ENCODE measurements around the gene SKP1. TPM values are rescaled to one million over a fixed set of nuclear protein-coding genes. Genes with fewer than 3 reads are reported as not detected.

Gene SKP1
- total RNA-seq, 1 experiment from 2014 or later = 939 TPM

DNA sequence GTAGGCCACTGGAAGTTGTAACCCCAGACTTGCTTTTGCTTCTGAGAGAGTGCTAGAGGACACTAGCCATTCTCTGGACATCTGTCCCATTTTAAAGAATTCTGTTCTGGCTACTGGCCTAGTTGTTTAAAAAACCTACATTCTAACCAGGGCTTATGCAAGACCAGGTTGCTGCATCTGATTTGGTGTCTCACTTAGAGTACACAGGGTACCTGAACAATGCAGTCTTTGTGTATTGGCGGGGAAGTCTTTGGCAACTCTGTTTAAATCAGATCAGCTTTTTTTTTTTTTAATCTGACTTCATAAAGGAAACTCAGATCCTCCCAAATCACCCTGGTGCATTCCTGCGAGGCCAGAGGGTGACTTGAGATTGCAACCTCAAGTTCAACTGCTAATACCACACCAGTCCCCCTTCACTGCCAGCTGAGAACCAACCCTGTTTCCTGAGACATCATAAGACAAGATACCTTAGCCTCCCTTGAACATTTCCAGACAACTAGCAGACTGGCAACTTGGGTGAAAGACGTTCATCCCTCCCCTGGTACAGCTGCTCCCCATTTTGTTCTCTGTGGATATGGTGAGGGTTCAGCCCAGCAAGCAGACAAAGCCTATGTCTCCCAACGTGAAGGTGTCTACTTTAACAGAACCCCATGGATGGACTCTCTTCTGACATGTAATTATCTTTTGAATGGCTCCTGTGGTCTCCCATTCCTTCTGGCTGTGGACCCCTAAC, 27.0 kb downstream of the SKP1 start:
- no peak overlapping the region for H3K4me3 ChIP-seq
- no peaks in the 10 kb centered on the region for H3K9me3 ChIP-seq
- no peak for DNase-seq
- no peaks in the 10 kb centered on the region for H3K27me3 ChIP-seq
- peaks cover 92% of the 10 kb centered on the region for H3K36me3 ChIP-seq

DNA sequence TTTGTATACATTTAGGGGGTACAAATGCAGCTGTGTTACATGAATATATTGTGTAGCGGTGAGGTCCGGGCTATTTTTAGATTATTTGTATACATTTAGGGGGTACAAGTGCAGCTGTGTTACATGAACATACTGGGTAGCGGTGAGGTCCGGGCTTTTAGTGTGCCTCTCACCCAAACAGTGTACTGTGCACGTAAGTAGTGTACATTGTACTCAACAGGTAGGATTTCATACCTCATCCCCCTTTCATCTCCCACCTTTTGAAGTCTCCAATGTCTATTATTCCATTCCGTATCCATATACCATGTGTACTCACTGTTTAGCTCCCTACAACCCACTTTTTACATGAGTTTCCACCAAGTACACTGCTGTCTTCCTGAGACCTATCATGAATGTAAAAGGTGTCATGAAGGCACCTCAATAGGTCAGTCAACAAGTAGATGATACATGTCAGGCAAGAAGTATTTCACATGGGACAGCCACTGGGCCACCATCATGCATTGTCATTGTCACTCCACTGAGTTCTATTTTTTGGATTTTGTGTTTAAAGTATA, 27.7 kb downstream of the SKP1 start:
- Histone ChIP-seq H3K9me3 (no peaks in the 10 kb centered on the region), H3K36me3 (peaks cover 94% of the 10 kb centered on the region), H3K4me3 (no peak overlapping the region), H3K27me3 (no peaks in the 10 kb centered on the region)
- DNase-seq = no peak

DNA sequence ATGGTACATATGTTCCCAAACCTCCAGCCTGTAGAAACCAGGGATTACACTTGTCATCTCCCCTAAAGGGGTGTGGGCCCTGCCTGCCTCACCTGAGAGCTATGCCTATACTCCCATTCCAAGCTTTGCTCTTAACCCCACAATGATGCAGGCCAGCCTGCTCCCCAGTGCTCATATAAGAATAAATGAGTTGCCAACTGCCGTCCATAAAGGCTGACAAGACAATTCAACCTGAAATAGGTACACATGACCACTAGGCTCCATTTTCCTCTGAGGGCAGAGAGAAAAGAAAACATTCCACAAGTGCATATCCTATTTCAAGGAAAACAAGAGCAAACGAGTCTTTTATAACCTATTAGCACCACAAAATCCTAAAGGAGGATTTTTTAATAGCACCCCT, 28.4 kb downstream of the SKP1 start:
- Histone ChIP-seq H3K36me3 (peaks cover 94% of the 10 kb centered on the region), H3K27me3 (no peaks in the 10 kb centered on the region), H3K4me3 (no peak overlapping the region), H3K9me3 (no peaks in the 10 kb centered on the region)
- no peak for DNase-seq

DNA sequence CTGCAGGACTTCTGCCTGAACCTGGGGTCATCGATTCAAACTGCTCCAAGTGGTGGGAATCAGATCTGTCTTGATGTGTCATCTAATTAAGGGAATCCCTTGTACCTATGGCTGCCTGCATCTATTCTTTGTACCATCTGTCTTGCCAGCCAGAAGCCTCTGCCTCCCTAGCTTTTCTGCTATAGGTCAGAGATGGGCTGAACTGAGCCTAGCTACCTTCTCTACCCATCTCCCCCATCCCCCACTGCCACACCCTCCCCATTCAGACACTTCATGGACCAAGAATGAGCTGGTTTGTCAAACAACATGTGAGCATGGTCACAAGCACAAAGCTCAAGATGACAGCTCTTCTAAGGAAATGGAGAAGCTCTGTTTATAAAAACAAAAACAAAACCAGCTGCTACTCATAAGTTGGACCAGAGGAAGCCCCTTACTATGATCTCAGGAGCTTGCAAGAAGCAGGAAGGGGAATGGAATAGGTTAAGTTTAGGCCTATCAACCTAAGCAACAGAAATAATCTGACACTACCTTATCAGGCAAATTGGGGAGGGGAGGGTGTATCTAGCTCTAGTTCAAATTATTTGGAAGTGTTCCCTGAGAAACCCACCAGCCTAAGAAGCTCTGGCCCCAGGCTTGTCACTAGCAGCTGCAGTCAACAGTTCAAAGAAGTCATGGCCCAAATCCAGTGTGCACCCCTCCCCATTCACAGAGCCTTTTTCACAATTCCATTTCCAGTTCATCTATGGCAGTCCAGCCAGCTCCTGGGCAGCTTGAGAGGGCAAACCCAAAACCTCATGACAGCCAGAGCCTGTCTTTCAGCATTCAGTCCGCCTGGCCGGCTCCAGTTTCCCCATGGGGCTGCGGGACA, 29.9 kb downstream of the SKP1 start:
- no peak for DNase-seq
- Histone ChIP-seq H3K36me3 (peaks cover 88% of the 10 kb centered on the region), H3K4me3 (no peak overlapping the region)

DNA sequence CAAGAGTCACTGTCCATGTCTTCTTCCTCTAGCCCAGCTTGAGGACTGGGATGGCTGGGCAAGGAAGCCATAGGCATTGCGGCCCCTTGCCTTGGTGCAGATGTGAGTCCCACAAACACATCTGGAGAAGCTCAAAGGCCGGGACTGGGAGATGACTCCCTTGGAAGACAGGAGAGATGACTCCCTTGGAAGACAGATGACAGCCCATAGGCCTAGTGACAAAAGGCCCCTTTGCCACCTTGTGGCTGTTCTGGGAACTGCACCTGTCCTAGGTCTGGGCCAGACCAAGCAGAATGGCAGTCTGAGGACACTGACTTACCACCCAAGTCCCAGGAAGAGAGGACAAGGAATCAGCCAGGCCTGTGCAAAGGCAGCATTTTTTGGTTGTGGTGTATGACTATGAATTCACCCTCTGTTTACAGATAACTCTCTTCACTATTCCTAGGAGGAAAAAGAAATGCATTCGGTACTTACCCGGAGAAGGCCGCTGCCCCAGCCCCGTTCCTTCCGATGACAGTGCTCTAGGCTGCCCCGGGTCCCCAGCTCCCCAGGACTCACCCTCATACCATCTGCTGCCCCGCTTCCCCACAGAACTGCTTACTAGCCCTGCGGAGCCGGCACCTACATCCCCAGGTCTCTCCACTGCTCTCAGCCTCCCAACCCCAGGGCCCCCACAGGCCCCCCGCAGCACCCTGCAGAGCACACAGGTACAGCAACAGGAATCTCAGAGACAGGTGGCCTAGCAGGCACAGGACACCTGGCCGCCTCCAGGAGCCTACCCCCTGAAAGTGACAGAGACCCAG, 30.8 kb downstream of the SKP1 start:
- no peaks in the 10 kb centered on the region for H3K9me3 ChIP-seq
- H3K36me3 ChIP-seq = peaks cover 86% of the 10 kb centered on the region
- no peaks in the 10 kb centered on the region for H3K27me3 ChIP-seq
- no peak overlapping the region for H3K4me3 ChIP-seq
- peak; percentile 67 for DNase-seq

More for the DNA sequence above, 29.9 kb downstream of the SKP1 start:
- no peaks in the 10 kb centered on the region for H3K9me3 ChIP-seq
- H3K27me3 ChIP-seq = no peaks in the 10 kb centered on the region

DNA sequence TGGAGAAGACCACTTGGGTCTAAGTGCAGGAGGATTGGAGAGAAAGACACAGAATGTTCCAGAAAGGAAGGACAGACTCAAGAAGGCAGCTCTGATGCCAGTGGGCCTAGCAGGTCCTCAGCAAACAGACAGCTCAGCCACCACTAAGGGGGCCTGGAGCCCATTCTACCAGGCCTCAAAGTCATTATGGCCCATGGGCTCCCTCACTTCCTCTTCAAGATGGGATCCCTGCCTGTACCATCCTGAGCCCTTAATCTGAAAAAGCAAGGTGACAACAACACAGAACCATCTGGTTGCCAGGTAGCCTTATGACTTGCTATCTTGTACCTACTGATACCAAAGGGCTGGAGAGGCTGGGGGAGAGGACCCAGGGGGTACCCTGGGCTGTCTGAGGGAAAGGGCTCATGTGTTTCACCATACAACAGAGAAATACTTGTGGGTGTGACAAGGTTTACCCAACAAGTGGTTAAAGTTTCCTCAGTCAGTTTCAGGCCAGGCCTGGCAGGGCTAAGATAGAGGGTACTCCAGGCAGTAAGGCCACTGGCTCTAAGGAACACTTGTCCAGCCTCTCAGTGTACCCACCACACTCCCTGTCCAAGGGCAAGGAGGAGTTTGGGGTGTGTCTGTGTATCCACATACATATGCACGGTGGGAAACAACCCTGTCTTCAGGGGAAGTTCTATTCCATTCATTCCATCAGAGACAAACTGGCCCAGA, 31.6 kb downstream of the SKP1 start:
- peaks cover 85% of the 10 kb centered on the region for H3K36me3 ChIP-seq
- DNase-seq = no peak
- H3K4me3 ChIP-seq = no peak overlapping the region
- no peaks in the 10 kb centered on the region for H3K9me3 ChIP-seq
- no peaks in the 10 kb centered on the region for H3K27me3 ChIP-seq

DNA sequence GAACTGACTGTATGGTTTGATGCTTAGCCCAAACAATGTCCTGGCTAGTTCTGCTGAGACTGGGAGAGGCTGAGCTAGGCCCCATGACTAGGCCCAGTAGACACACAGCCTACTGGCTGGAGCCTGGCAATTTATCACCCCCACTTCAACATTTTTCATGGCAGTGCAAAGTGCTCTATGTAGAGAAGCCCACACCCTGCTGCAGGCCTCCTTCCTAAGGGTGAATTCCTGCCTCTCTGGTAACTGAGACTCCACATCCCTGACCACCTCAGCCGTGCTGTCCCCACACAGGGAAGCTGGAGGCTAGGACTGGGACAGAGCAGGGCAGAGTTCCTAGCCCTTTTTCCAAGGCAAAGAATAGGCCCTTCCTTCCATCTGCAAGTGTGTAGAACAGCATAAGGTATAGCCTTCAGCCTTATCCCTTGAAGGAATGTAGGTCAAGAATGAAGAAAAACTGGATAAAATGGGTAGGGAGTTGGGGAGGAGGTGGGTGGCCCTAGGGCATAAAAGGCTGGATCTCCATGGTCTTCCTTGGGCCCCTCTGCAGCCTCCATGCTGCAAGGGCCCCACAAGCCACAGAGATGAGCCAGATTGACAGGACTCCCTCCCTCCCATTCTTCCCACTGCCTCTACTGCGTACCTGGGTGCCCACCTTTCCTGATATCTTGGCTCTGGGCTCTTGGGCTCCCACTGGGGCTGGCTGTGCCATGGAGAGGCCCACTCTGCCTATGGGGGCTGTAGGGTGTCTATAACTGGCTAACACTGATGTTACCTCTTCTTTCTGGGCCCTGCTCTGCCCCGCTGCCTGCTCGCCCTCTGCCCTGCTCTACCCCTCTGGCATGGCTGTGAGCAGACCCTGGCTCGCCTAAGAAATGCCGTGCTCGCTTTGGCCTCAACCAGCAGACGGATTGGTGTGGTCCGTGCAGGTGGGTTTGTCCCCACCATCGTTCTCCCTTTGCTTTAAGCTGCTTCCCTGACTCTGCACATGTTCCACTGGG, 32.5 kb downstream of the SKP1 start:
- DNase-seq = no peak
- H3K36me3 ChIP-seq = peaks cover 85% of the 10 kb centered on the region
- H3K9me3 ChIP-seq = no peaks in the 10 kb centered on the region
- H3K27me3 ChIP-seq = no peaks in the 10 kb centered on the region
- no peak overlapping the region for H3K4me3 ChIP-seq

DNA sequence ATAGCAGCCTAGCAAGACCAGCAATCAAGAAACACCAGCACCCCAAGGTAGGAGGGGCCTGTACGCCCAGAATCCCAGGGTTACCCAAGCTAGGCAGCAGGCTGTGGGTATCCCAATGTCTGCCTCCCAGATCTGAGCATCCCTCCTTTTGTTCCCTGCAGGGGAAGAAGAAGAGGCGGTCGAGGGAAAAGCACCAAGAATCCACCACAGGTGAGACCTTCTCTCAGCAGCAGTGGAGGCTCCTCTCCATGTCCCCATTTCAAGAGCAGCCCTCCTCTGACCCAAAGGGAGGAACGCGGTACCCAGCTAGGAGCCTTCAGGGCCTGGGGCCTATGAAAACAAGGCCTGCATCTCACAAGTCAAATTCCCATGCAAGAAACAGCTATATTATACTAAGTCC, 33.3 kb downstream of the SKP1 start:
- Histone ChIP-seq H3K36me3 (peaks cover 88% of the 10 kb centered on the region), H3K27me3 (no peaks in the 10 kb centered on the region), H3K9me3 (no peaks in the 10 kb centered on the region), H3K4me3 (no peak overlapping the region)
- no peak for DNase-seq

DNA sequence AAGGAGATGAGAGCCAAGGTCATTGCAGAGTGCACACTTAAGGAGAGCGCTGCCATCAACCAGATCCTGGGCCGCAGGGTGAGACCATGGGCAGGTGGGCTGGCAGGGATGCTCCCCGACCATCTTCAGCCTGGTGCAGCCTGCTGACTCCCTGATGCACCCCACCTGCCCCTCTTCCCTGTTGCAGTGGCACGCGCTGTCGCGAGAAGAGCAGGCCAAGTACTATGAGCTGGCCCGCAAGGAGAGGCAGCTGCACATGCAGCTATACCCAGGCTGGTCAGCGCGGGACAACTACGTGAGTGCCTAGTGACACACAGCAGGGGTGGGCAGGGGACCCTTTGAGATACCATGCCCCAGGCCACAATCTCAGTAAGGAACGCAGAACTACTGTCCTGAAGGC, 33.9 kb downstream of the SKP1 start:
- H3K4me3 ChIP-seq = no peak overlapping the region
- no peaks in the 10 kb centered on the region for H3K27me3 ChIP-seq
- peaks cover 89% of the 10 kb centered on the region for H3K36me3 ChIP-seq
- H3K9me3 ChIP-seq = no peaks in the 10 kb centered on the region
- DNase-seq = no peak

DNA sequence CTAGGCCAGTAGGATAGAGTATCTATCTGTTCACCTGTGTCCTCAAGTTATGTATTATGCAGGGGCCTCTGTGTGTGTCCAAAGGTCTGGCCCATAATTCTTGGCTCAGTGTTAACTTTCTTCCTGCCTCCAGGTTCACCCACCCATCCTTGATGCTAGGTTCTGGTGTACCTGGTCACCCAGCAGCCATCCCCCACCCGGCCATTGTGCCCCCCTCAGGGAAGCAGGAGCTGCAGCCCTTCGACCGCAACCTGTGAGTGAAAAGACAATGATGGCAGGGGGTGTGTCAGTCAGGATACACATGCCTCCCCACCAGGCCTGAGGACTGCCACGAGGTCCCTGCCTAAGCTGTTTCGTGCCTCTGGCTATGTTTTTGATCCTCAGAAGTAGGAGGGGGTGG, 34.7 kb downstream of the SKP1 start:
- H3K4me3 ChIP-seq = no peak overlapping the region
- DNase-seq = no peak
- H3K36me3 ChIP-seq = peaks cover 87% of the 10 kb centered on the region
- H3K9me3 ChIP-seq = no peaks in the 10 kb centered on the region
- no peaks in the 10 kb centered on the region for H3K27me3 ChIP-seq

DNA sequence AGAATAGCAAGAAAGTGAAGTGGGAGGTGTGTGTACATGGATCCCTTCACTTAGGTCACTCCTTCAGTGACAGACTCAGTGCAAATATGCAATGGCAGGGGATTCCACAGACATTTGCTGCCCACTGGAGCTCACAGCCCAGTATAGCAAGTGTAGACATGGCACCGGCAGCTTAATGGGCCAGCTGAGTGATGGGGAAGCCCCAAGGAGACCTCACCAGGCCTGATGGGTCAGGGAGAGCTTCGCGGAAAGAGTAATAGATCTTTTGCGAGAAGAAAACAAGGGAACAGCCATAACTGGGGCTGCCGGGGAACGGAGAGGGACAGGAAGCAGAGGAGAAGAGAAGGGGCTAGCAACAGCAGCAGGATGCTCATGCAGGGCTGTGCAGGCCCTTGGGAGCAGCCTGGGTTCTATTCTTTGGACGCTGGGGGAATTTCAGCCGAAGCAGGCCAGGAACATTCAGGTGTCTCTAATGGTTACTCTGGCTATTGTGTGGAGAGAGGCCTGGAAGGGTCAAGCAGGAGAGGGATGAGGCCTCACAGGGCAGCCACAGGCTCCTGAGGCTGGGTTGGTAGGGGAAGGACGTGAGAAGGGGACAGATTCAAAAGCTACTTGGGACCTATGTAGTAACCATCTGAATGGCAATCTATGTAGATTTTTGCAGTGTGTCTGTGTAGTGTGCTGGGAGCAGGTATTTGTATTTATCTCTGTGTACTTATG, 35.3 kb downstream of the SKP1 start:
- H3K27me3 ChIP-seq = no peaks in the 10 kb centered on the region
- H3K4me3 ChIP-seq = no peak overlapping the region
- no peaks in the 10 kb centered on the region for H3K9me3 ChIP-seq
- H3K36me3 ChIP-seq = peaks cover 87% of the 10 kb centered on the region
- DNase-seq = no peak

DNA sequence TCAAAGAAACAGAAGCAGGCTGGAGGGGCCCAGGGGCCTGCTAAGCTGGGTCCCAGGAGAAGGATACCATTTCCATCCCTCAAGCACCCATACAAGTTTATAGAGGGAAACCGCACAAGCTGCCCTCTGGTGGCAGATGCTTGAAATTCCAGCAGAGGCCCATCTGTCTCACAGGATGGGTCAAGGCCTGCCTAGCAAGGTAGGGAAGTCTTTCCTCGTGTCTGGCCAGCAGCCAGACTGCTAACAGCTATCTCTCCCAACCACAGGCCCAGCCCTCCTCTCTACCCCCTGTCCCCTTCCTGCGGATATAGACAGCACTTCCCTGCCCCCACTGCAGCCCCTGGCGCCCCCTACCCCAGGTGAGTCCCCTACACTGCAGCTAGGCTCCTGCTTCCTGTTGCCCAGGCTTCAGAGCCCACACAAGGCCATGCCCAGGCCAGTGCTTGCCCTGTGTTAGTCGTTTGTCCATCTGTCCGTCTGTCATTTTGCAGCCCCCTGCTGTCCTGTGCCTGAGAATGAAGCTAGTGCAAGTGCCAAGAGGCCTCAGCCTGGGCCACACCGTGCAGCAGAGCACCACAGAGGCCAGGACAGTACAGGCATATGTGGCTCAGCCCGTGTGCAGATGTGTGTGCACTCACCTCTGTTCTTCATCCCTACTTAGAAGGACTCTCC, 36.1 kb downstream of the SKP1 start:
- Histone ChIP-seq H3K36me3 (peaks cover 87% of the 10 kb centered on the region), H3K4me3 (no peak overlapping the region), H3K27me3 (no peaks in the 10 kb centered on the region), H3K9me3 (no peaks in the 10 kb centered on the region)
- DNase-seq = peak; percentile 75

DNA sequence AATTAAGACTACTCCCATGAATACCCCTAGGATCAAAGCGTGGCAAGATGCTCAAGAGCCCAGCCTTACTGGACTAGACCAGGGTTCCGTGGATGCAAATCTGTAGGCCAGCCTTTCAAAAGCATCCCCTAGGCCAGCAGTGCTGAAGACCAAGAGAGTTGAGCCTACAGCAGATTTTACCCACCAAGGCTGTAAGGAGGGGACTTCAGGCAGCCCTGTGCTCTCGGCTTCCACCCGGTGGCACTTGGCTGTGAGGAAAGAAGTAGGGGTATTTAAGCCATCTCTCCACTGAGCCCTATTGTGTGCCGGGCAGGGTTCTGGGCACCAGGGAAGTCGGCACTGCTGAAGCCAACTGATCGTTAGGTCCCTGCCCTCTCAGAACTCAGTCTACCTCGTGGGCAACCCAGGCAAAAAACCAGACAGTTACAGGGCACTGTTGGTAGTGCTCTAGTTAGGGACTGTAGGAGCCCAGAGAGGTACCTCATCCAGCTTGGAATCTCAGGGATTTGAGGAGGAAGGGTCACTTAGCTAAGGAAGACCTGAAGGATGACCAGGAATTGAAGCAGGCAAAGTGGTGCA, 36.8 kb downstream of the SKP1 start:
- no peaks in the 10 kb centered on the region for H3K27me3 ChIP-seq
- H3K9me3 ChIP-seq = no peaks in the 10 kb centered on the region
- no peak for DNase-seq
- peaks cover 87% of the 10 kb centered on the region for H3K36me3 ChIP-seq
- H3K4me3 ChIP-seq = no peak overlapping the region

DNA sequence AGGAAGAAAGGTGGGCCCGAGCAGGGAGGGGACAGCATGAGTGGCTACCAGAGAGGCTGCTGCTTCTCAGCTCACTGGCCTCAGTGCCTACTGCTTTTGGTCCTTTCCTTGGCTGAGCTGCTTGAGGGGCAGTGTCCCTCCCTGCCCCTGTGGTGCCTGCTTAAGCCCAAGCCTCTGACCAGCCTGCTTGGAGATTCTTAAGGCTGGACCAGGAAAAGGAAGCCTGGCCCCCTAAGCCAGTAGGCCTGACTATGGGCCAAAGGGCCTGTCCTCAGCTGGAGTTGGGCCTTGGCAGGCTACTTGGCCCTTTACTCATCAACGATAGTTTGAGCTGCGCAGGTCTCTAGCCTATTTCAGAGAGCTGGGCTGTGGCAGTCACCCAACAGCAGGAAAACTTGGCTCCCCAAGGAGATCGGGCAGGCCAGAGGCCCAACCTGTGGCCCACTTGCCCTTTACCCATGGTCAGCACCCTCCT, 37.3 kb downstream of the SKP1 start:
- Histone ChIP-seq H3K36me3 (peaks cover 87% of the 10 kb centered on the region), H3K4me3 (no peak overlapping the region), H3K9me3 (no peaks in the 10 kb centered on the region), H3K27me3 (no peaks in the 10 kb centered on the region)
- DNase-seq = peak; percentile 78
